ENCODE data around the gene SLX4IP.
"Not testable (repeated sequence)": the region's sequence is repeated elsewhere in the genome, so short reads cannot be mapped to it uniquely, and the experiment has no call there.

SLX4IP gene

DNA sequence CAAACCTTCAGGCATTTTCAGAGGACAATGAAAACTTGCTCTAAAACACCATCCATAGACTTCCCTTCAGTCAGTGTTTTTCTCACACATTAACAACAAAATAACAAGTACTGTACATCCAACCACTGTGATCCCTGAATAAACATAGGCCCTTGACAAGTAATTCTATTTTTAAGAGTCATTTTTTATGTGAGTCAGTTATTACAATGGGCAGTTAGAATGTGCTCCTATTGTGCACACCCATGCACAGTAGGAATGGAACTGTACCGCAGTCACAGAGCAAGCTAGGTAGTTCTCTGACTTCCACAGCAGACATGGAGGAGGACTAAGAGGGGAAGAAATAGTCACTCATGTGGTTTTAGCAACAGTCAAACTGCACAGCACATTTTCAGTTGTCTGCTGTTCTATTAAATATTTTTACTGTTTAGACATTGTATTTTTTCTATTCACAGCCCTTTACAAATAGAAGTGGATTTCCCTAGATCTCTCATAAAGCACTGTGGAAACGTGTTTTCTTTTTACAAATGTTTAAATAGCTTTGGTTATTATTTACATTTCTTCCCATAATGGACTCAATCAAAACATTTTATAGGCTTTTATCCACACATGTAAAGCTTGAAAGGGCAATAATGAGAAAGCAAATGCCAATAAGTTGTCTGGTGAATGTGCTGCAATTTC is 138.3 kb downstream of the SLX4IP start:
- Histone ChIP-seq H3K9ac (ENCODE audit: low read depth, low read length) (no peak overlapping the region), H3K36me3 (ENCODE audit: insufficient read depth, low read length) (no peaks in the 10 kb centered on the region), H3K9me3 (ENCODE audit: control insufficient read depth, insufficient read depth, low read length) (no peaks in the 10 kb centered on the region), H3K4me1 (ENCODE audit: insufficient read depth, low read length) (no peaks in the 10 kb centered on the region)

DNA sequence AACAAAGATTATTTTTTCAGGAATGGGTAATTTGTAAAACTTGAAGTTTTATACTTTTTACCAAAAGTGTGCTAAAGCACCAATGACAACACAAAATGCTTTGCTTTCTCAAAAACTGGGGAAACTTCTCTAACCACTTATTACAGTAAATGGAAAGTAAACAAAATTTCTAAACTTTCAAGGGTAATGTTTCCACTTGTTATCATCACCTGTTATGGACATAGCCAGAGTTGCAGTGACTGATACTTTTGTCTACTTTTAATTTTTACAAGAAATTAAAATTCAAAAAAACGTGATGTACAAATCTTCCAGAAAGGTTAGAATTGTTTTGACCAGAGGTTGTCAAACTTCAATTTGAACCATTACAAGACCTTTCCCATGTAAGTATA is 138.8 kb downstream of the SLX4IP start:
- Histone ChIP-seq H3K9ac (ENCODE audit: low read depth, low read length) (no peak overlapping the region), H3K36me3 (ENCODE audit: insufficient read depth, low read length) (no peaks in the 10 kb centered on the region), H3K9me3 (ENCODE audit: control insufficient read depth, insufficient read depth, low read length) (no peaks in the 10 kb centered on the region), H3K4me1 (ENCODE audit: insufficient read depth, low read length) (no peaks in the 10 kb centered on the region)

DNA sequence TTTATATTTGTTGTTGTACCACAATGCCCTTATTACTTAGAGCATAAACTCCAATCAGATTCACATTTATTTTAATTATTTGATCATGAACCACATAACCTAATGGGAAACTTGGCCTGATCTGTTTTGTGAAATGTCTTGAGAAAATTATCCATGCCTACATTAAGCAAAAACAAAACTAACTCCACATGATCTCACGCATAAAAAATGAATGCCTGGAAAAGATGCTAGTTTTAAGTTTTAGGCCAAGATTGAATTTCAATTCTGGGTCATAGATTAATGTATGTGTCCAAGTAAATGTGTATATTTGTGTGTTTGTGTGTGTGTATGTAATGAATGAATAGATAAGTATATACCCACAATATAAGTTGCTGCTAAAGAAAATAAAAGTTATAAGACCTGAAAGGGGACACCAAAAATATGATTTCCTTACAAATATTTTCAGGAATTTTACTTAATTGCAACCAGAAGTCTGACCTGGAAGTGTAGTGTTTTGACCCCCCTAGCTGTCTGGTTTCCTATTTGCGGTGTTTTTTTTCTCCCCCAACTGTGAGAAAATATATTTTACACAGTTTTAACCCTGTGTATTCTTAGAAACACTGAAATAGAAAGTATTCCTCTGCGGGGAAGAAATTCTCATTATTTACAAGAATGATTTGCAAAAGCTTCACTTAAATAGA is 141.4 kb downstream of the SLX4IP start:
- Histone ChIP-seq H3K36me3 (ENCODE audit: insufficient read depth, low read length) (no peaks in the 10 kb centered on the region), H3K9ac (ENCODE audit: low read depth, low read length) (no peak overlapping the region), H3K9me3 (ENCODE audit: control insufficient read depth, insufficient read depth, low read length) (no peaks in the 10 kb centered on the region), H3K4me1 (ENCODE audit: insufficient read depth, low read length) (peaks cover 15% of the 10 kb centered on the region; the same call in 1 of the 2 replicates)

DNA sequence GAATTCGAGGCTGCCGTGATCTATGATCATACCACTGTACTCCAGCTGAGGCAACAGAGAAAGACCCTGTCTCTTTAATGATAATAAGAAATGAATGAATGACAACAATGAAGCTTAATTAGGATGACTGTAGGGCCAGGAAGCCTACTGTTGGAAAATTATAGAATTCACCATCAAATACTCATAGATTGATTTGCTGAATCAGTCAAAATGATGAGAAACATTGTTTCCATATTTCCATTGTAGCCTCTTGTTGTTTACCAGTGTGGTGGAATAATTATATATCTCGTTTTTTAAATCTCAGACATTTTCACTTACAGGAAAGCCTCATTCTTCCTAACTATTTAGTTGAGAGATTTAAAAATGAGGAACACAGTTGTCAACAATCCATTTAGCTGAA is 142.5 kb downstream of the SLX4IP start:
- Histone ChIP-seq H3K9ac (ENCODE audit: low read depth, low read length) (no peak overlapping the region), H3K9me3 (ENCODE audit: control insufficient read depth, insufficient read depth, low read length) (no peaks in the 10 kb centered on the region), H3K36me3 (ENCODE audit: insufficient read depth, low read length) (no peaks in the 10 kb centered on the region), H3K4me1 (ENCODE audit: insufficient read depth, low read length) (peaks cover 23% of the 10 kb centered on the region; the same call in 1 of the 2 replicates)

DNA sequence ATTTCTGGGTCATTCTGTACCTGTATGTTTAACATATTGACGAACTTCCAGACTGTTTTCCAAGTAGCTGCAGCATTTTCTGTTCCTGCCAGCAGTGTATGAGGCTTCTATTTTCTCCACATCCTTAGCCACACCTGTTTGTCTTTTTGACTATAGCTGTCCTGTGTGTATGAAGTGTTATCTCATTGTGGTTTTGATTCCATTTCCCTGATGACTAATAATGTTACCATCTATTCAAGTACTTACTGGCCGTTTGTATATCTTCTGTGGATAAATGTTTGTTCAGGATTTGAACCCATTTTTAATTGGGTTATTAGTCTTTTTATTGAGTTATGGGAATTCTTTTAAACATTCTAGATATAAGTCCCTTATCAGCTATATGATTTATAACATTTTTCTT is 143.5 kb downstream of the SLX4IP start:
- peaks cover 23% of the 10 kb centered on the region; the same call in 1 of the 2 replicates for H3K4me1 ChIP-seq (ENCODE audit: insufficient read depth, low read length)
- no peak overlapping the region for H3K9ac ChIP-seq (ENCODE audit: low read depth, low read length)
- H3K36me3 ChIP-seq (ENCODE audit: insufficient read depth, low read length) = no peaks in the 10 kb centered on the region
- H3K9me3 ChIP-seq (ENCODE audit: control insufficient read depth, insufficient read depth, low read length) = no peaks in the 10 kb centered on the region

DNA sequence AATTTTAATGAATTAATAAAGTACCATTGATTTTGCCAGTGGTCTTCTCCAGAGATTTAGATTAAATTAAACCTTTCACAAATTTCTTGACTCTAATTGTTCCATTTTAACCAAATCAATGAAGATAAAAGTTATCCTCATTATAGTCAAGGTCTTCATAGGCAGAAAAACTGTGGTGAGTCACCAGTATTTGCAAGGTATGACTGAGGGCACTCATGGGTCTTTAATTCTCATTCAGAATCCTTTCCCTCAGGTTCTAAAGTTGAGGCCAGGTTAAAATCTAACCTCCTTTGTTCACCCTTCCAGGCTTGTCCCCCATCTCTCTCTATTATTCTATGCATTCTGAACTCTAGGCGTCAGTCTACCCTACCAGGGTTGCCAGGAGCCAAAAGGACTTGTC is 144.8 kb downstream of the SLX4IP start:
- Histone ChIP-seq H3K4me1 (ENCODE audit: insufficient read depth, low read length) (peaks cover 23% of the 10 kb centered on the region; the same call in 1 of the 2 replicates), H3K36me3 (ENCODE audit: insufficient read depth, low read length) (no peaks in the 10 kb centered on the region), H3K9me3 (ENCODE audit: control insufficient read depth, insufficient read depth, low read length) (no peaks in the 10 kb centered on the region), H3K9ac (ENCODE audit: low read depth, low read length) (no peak overlapping the region)

DNA sequence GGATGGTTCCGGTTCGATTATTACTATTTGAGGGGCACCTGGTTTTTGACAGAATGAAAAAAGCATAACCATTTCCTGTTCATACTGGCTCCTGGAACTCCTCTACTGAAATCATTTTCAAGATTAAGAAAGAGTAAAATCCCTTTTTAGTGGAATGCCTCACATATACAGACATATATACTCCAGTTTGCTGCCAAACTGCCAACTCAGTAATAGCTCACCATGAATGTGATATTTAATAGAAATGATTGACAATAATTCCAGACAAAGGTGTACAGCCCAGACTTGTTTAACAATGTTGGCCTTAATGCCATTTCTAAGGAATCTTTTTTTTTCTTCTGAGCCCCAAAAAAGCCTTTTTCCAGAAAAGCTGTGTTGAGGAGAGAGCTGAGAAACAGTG is 145.6 kb downstream of the SLX4IP start:
- no peaks in the 10 kb centered on the region for H3K36me3 ChIP-seq (ENCODE audit: insufficient read depth, low read length)
- H3K4me1 ChIP-seq (ENCODE audit: insufficient read depth, low read length) = peaks cover 23% of the 10 kb centered on the region; the same call in 1 of the 2 replicates
- H3K9ac ChIP-seq (ENCODE audit: low read depth, low read length) = no peak overlapping the region
- H3K9me3 ChIP-seq (ENCODE audit: control insufficient read depth, insufficient read depth, low read length) = no peaks in the 10 kb centered on the region

DNA sequence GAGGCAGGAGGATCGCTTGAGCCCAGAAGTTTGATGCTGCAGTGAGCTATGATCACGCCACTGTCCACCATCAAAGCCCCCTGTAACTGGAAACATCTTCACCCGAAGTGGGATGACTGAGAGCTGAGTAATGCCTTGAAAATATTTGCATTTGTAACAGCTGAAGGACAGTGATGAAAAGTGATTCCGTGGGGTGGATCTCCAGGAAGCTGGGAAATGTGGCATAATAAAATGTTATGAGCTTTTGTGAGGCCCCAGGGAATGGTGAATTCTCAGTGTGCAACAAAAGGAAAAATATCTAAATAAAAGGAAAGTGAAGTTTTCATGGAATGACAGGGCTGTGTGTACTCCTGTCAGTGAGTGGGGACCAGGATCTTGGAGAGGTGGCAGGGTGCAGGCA is 146.7 kb downstream of the SLX4IP start:
- Histone ChIP-seq H3K9ac (ENCODE audit: low read depth, low read length) (no peak overlapping the region), H3K4me1 (ENCODE audit: insufficient read depth, low read length) (peaks cover 23% of the 10 kb centered on the region; the same call in 1 of the 2 replicates), H3K36me3 (ENCODE audit: insufficient read depth, low read length) (no peaks in the 10 kb centered on the region), H3K9me3 (ENCODE audit: control insufficient read depth, insufficient read depth, low read length) (no peaks in the 10 kb centered on the region)

DNA sequence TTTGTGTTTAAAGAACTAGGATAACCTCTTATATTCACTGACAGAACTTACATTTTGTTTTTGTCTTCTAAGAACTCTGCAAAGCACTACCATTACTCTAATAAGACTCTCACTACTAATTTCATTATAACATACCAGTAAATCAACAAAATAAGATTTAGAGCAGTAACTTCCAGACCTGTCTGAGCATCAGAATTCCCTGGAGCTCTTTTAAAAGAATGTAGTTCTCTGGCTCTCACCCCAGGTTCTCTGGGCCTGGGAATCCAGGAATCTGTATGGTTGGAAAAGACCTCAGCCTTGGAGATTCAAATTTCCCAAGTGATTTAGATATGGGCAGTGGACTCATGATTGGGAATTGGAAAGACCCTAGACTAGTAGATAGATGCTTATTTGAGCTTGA is 149.3 kb downstream of the SLX4IP start:
- Histone ChIP-seq H3K9ac (ENCODE audit: low read depth, low read length) (no peak overlapping the region), H3K9me3 (ENCODE audit: control insufficient read depth, insufficient read depth, low read length) (no peaks in the 10 kb centered on the region), H3K4me1 (ENCODE audit: insufficient read depth, low read length) (peaks cover 23% of the 10 kb centered on the region; the same call in 1 of the 2 replicates), H3K36me3 (ENCODE audit: insufficient read depth, low read length) (no peaks in the 10 kb centered on the region)

DNA sequence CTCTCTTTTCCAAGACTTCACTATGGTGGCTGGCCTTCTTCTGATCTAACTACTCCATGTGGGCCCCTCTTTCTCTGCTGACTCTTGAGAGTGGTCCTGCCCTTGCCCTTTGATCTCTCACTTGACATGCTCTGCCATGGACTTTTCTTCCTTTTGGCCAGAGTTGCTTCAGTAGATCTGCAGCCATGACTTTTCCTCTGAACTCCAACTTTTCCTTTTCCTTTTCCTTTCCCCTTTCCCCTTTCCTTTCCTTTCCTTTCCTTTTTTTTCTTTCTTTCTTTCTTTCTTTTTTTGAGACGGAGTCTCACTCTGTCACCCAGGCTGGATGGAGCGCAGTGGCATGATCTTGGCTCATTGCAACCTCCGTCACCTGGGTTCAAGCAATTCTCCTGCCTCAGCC is 150.2 kb downstream of the SLX4IP start:
- H3K4me1 ChIP-seq (ENCODE audit: insufficient read depth, low read length) = peaks cover 18% of the 10 kb centered on the region; the same call in 1 of the 2 replicates
- H3K9me3 ChIP-seq (ENCODE audit: control insufficient read depth, insufficient read depth, low read length) = no peaks in the 10 kb centered on the region
- H3K9ac ChIP-seq (ENCODE audit: low read depth, low read length) = no peak overlapping the region
- H3K36me3 ChIP-seq (ENCODE audit: insufficient read depth, low read length) = no peaks in the 10 kb centered on the region

DNA sequence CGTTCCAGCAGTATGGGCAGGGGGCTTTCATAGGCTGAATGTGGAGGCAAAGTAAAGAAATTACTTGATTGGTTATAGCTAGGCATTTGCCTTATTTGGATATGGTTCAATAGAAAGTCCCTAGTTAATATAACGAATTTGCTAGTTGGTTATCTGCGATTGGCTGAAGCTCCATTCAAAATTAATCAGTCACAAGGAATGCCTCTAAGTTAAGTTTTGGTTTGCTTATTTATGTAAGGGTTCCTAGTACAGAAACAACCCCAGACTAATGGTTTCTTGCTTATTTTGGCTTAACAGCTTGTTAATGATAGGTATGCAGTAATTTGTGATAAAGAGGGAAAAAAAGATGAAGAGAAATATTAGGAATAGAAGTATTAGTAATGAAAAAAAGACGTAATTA is 151.2 kb downstream of the SLX4IP start:
- H3K4me1 ChIP-seq (ENCODE audit: insufficient read depth, low read length) = 0 out of 2 replicates have a peak, but pooled peaks cover 10% of the 10 kb centered on the region
- H3K36me3 ChIP-seq (ENCODE audit: insufficient read depth, low read length) = no peaks in the 10 kb centered on the region
- H3K9ac ChIP-seq (ENCODE audit: low read depth, low read length) = no peak overlapping the region
- no peaks in the 10 kb centered on the region for H3K9me3 ChIP-seq (ENCODE audit: control insufficient read depth, insufficient read depth, low read length)

DNA sequence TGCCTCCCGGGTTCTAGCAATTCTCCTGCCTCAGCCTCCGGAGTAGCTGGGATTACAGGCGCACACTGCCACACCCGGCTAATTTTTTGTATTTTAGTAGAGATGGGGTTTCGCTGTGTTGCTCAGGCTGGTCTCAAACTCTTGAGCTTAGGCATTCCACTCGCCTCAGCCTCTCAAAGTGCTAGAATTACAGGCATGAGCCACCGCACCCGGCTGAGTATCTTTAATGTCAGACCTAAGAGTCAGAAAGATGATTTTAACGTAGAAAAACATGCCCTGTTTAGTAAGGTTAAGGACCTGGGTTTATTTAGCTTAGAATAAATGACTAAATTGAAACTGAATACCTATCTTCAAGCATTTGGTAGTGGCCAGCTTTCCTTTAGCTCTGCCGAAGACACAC is 155.3 kb downstream of the SLX4IP start:
- H3K9me3 ChIP-seq (ENCODE audit: control insufficient read depth, insufficient read depth, low read length); H3K4me1 ChIP-seq (ENCODE audit: insufficient read depth, low read length); H3K36me3 ChIP-seq (ENCODE audit: insufficient read depth, low read length); H3K9ac ChIP-seq (ENCODE audit: low read depth, low read length): not testable (repeated sequence)

DNA sequence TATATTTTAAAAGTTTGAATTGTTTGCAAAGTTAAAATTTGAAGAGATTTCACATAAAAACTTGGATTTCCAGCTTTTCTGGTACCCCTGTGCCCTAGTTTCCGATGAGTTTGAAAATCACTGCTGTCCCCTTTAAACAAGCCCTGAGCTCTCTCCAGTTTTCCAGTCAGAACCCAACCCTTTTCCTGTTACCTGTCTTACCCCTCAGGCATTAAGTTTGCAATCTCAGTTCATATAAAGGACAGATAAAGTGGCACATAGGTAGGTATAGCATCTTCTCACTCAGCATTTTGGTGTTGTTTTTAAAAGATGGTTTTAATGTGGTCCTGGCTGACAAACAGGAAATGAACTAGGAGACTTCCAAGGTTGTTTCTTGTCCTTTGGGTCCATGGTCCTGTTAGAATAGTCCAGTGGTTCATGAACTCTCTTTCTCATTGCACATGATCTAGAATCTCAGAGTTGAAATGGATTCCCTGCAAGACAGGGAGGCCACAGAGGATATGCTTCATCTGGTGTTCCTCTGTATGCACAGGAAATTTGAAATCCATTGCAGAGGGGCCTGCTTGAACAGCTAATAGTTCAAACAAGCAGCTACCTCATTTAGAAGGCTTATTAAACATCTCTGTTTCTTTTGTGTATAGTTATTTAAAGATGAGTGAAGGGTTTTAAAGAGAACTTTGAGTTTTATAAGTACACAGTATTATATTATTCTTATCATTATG is 156.0 kb downstream of the SLX4IP start:
- Histone ChIP-seq H3K9ac (ENCODE audit: low read depth, low read length) (no peak overlapping the region), H3K4me1 (ENCODE audit: insufficient read depth, low read length) (no peaks in the 10 kb centered on the region), H3K9me3 (ENCODE audit: control insufficient read depth, insufficient read depth, low read length) (no peaks in the 10 kb centered on the region), H3K36me3 (ENCODE audit: insufficient read depth, low read length) (no peaks in the 10 kb centered on the region)

DNA sequence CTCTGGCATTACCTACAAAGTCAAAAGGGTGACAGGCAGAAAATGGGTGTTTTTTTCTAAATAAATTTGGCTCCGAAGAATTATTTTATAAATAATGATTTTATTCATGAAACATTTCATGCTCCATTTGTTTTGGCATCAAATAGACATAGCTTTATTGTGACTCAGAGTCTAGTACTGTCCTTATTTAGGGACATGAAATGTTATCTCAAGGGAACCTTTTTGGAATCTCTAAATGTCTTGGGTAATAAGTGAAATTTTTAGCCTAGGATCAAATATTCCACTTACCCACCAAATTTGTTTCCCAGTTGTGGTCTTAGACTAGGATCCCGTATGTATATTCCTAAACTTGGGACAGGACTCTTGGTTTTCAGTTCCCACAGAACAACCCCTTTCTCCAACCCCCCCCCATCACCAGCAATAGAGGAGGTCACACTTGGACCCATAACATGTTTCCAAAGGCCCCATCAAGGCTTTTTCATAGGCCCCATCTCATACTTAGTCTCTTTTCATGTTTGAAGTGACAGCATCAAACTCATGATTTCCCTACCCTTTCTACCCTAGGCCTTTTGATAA is 156.9 kb downstream of the SLX4IP start:
- H3K9me3 ChIP-seq (ENCODE audit: control insufficient read depth, insufficient read depth, low read length) = no peaks in the 10 kb centered on the region
- no peaks in the 10 kb centered on the region for H3K36me3 ChIP-seq (ENCODE audit: insufficient read depth, low read length)
- no peaks in the 10 kb centered on the region for H3K4me1 ChIP-seq (ENCODE audit: insufficient read depth, low read length)
- no peak overlapping the region for H3K9ac ChIP-seq (ENCODE audit: low read depth, low read length)
